ENCODE results near the gene MCOLN2. TPM values are rescaled to one million over a fixed set of nuclear protein-coding genes. Genes with fewer than 3 reads are reported as not detected.

Gene MCOLN2
- total and polyA plus RNA-seq, 2 of the 8 experiments (the other 6 are each of a cell fraction or from before 2014, with no cell fraction given) = 1.7 to 6.1 TPM

DNA sequence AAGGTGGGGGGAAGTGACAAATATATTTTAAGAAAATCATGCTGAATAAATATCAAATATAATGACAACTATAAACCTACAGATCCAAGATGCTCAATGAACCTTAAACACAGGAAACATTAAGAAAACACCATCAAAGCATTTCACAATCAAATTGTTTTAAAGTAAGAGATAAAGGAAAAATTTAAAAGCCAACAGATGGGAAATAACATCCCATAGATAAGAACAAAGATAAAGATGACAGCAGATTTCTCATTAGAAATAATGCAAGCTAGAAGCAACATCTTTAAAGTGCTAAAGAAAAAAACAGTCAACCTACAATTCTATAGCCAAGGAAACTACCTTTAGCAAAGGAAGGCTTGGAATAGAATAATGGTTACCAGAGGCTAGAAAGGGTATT lies 33.6 kb upstream of the MCOLN2 start:
- no peak overlapping the region for H2BK20ac ChIP-seq (ENCODE audit: low read length)
- ChIA-PET POLR2A (ENCODE audit: partially characterized antibody) (no interaction called here), CTCF (ENCODE audit: partially characterized antibody) (interaction anchor here (1.6 kb wide), 1 partner anchor 85 kb away, joined by 8 read pairs; no protein-coding TSS in a partner anchor)
- H2BK15ac ChIP-seq (ENCODE audit: low read length) = no peak overlapping the region
- no peak for DNase-seq (ENCODE audit: low read depth in 1 of 2, low spot score in 2 of 2)
- no peaks in the 10 kb centered on the region for H3K4me1 ChIP-seq (replicated peaks in 1 of 4; ENCODE audit: control insufficient read depth in 3 of 4, insufficient read depth in 4 of 4, low read length in 3 of 4)
- no peaks in the 10 kb centered on the region for H3K9me3 ChIP-seq (ENCODE audit: insufficient read depth in 2 of 2, low read depth in 1 of 2, low read length in 1 of 2)
- no peak overlapping the region for H2BK12ac ChIP-seq (ENCODE audit: low read depth, low read length)
- H2AFZ ChIP-seq (ENCODE audit: low read length) = no peak overlapping the region
- no peak overlapping the region for H3K14ac ChIP-seq (ENCODE audit: insufficient read length)
- H3K27ac ChIP-seq (ENCODE audit: low read depth, low read length) = no peak overlapping the region
- H3K56ac ChIP-seq (replicated peaks; ENCODE audit: insufficient read length, low read depth, low read length) = no peak overlapping the region
- no peak overlapping the region for H3K4me2 ChIP-seq (ENCODE audit: insufficient read depth in 1 of 2, low read depth in 2 of 2, low read length in 2 of 2)
- no peak overlapping the region for H4K8ac ChIP-seq (ENCODE audit: extremely low read depth, insufficient read depth, low read length)
- H3K9ac ChIP-seq (replicated peaks in 1 of 4; ENCODE audit: extremely low read depth in 1 of 4, low read depth in 3 of 4, low read length in 3 of 4) = no peak overlapping the region
- no peaks in the 10 kb centered on the region for H3K36me3 ChIP-seq (ENCODE audit: control insufficient read depth in 2 of 4, insufficient read depth in 4 of 4, low read length in 3 of 4)
- no peak overlapping the region for H3K4me3 ChIP-seq (ENCODE audit: extremely low read depth in 1 of 4, insufficient read depth in 2 of 4, low read depth in 3 of 4, low read length in 4 of 4)
- no peak for TF ChIP-seq KDM5A (IDR thresholded peaks at IDR 0.05; ENCODE audit: low read length)
- no peak for TF ChIP-seq EP300 (IDR thresholded peaks at IDR 0.05; ENCODE audit: borderline replicate concordance in 1 of 2, low read depth in 2 of 2, low read length in 2 of 2)
- TF ChIP-seq CREB1 (IDR thresholded peaks at IDR 0.05) = no peak
- no peak for TF ChIP-seq POLR2A (IDR thresholded peaks at IDR 0.05; ENCODE audit: control extremely low read depth in 1 of 2, low read depth in 2 of 2, low read length in 2 of 2)
- no peak for TF ChIP-seq JUN (IDR thresholded peaks at IDR 0.05; ENCODE audit: low read depth, low read length)
- no peak for TF ChIP-seq TCF12 (IDR thresholded peaks at IDR 0.05; ENCODE audit: low read depth, low read length)
- no peak for TF ChIP-seq POLR2AphosphoS5 (IDR thresholded peaks at IDR 0.05; ENCODE audit: low read depth, low read length)
- no peak for TF ChIP-seq SAP30 (IDR thresholded peaks at IDR 0.05; ENCODE audit: insufficient read depth, insufficient replicate concordance, low read length)
- no peak for TF ChIP-seq JUND (IDR thresholded peaks at IDR 0.05; ENCODE audit: low read length)
- TF ChIP-seq FOSL1 (IDR thresholded peaks at IDR 0.05; ENCODE audit: insufficient read depth, low read depth, low read length) = no peak
- TF ChIP-seq RNF2 (IDR thresholded peaks at IDR 0.05; ENCODE audit: borderline replicate concordance, low read depth, low read length, missing control alignments, poor library complexity, severe bottlenecking) = no peak
- TF ChIP-seq EGR1 (IDR thresholded peaks at IDR 0.05; ENCODE audit: borderline replicate concordance, low read depth, low read length) = no peak
- no peak for TF ChIP-seq NRF1 (IDR thresholded peaks at IDR 0.05; ENCODE audit: low read depth, low read length)
- TF ChIP-seq HDAC6 (IDR thresholded peaks at IDR 0.05; ENCODE audit: low read depth, low read length) = no peak
- H2BK120ac ChIP-seq (replicated peaks; ENCODE audit: low read depth, low read length) = no peak overlapping the region
- H3K79me1 ChIP-seq (ENCODE audit: low read depth, low read length) = no peaks in the 10 kb centered on the region; the same call in 1 of the 2 replicates
- no peaks in the 10 kb centered on the region for H3K79me2 ChIP-seq (ENCODE audit: control insufficient read depth in 1 of 2, insufficient read depth in 2 of 2, low read length in 2 of 2)
- no peak overlapping the region for H2BK5ac ChIP-seq (ENCODE audit: low read depth, low read length)
- no peak overlapping the region for H3K23ac ChIP-seq (ENCODE audit: insufficient read length)
- H3K23me2 ChIP-seq (ENCODE audit: low read depth, low read length) = no peaks in the 10 kb centered on the region
- no peaks in the 10 kb centered on the region for H3K27me3 ChIP-seq (replicated peaks in 1 of 4; ENCODE audit: control insufficient read depth in 3 of 4, extremely low read depth in 1 of 4, insufficient read depth in 3 of 4, low read length in 3 of 4)
- H4K91ac ChIP-seq (replicated peaks; ENCODE audit: insufficient read length, low read length) = no peak overlapping the region
- no peak for FAIRE-seq
- no peak overlapping the region for H3K4ac ChIP-seq (replicated peaks; ENCODE audit: insufficient read length, low read depth, low read length)
- H2AK5ac ChIP-seq (ENCODE audit: low read depth, low read length) = no peak overlapping the region
- no peak overlapping the region for H3K18ac ChIP-seq (ENCODE audit: extremely low read depth, low read length)
- H4K20me1 ChIP-seq (replicated peaks in 1 of 2; ENCODE audit: control insufficient read depth in 1 of 2, insufficient read depth in 2 of 2, low read length in 2 of 2) = no peaks in the 10 kb centered on the region
- H4K5ac ChIP-seq (ENCODE audit: insufficient read length, low read depth, low read length) = no peak overlapping the region

Data from H1 (cell line).